HepG2 (cell line): Measurements from ENCODE around the gene PTPMT1. TPM values are rescaled to one million over a fixed set of nuclear protein-coding genes. Genes with fewer than 3 reads are reported as not detected.

ENCODE experiments used
- CEBPG ChIP-seq: IDR thresholded peaks from 2 replicates; pipeline ENCODE4 v1.6.1; 2016
- KIAA2018 ChIP-seq: sonication (generic); formaldehyde crosslinking; IDR thresholded peaks from 2 replicates; pipeline ENCODE4 v1.5.0; 2020; ENCODE audit warnings: mild to moderate bottlenecking, missing genetic modification reagents, borderline replicate concordance
- MAX ChIP-seq: IDR thresholded peaks from 2 replicates; pipeline ENCODE4 v1.6.1; 2012; ENCODE audit warnings: inconsistent platforms
- MIER2 ChIP-seq: IDR thresholded peaks from 2 replicates; pipeline ENCODE4 v1.6.1; 2016; ENCODE audit warnings: missing biosample characterization, missing genetic modification reagents
- NR0B2 ChIP-seq: sonication (generic); formaldehyde crosslinking; IDR thresholded peaks from 2 replicates; pipeline ENCODE4 v1.4.0; 2020; ENCODE audit warnings: mild to moderate bottlenecking, missing genetic modification reagents
- PAXIP1 ChIP-seq: sonication (generic); formaldehyde crosslinking; conservative IDR thresholded peaks from 2 replicates; pipeline ENCODE4 v1.4.0; 2020; ENCODE audit warnings: mild to moderate bottlenecking, missing genetic modification reagents, moderate library complexity
- POLR2A ChIP-seq, 2 experiments: IDR thresholded peaks; 2 replicates each; pipeline ENCODE4 v1.6.1; 2011; ENCODE audit warnings: low read depth in 2 of 2, low read length in 2 of 2, mild to moderate bottlenecking in 1 of 2, moderate library complexity in 1 of 2; ENCODE audit not compliant: insufficient read depth in 1 of 2
- TFDP1 ChIP-seq: IDR thresholded peaks from 2 replicates; pipeline ENCODE4 v1.6.1; 2016; ENCODE audit warnings: missing compliant biosample characterization, missing genetic modification reagents, borderline replicate concordance
- ZFY ChIP-seq: sonication (generic); formaldehyde crosslinking; IDR thresholded peaks from 2 replicates; pipeline ENCODE4 v1.4.0; 2020; ENCODE audit warnings: missing genetic modification reagents
- ZFYVE20 ChIP-seq: sonication (generic); formaldehyde crosslinking; IDR thresholded peaks from 2 replicates; pipeline ENCODE4 v1.8.0; 2023; ENCODE audit warnings: low read depth, mild to moderate bottlenecking, moderate library complexity, missing genetic modification reagents, borderline replicate concordance
- ZMYM3 ChIP-seq: sonication (generic); formaldehyde crosslinking; IDR thresholded peaks from 2 replicates; pipeline ENCODE4 v1.5.1; 2020; ENCODE audit warnings: mild to moderate bottlenecking, missing genetic modification reagents
- polyA plus RNA-seq, 8 experiments: library from polyadenylated mRNA; depleted of rRNA in 3 of 8; stranded (reverse) in 7 of 8; unstranded in 1 of 8; fragments of >200 nt; fragmentation: Illumina TruSeq in 4 of 8; extraction: Trizol in 4 of 8; gene quantifications; 2 replicates each; pipeline versions ENCODE4 v1.2.1 to v1.2.3, GENCODE V29; 2011 to 2016; ENCODE audit warnings: low read depth in 4 of 8, missing spikeins in 1 of 8, mixed read lengths in 1 of 8; ENCODE audit not compliant: insufficient read depth in 1 of 8
- total RNA-seq, 5 experiments: library from RNA; depleted of rRNA; stranded (reverse); fragments of >200 nt; fragmentation: Illumina TruSeq; extraction: Trizol; gene quantifications; 2 replicates each; pipeline ENCODE4 v1.2.3, GENCODE V29; 2016; ENCODE audit warnings: low read depth in 1 of 5

The PTPMT1 gene
- total and polyA plus RNA-seq, 2 of the 13 experiments (the other 11 are each of a cell fraction or from before 2014, with no cell fraction given), result 55.6 to 129 TPM

- TF ChIP-seq KIAA2018, result peak; percentile 95; the same call in 1 of the 2 replicates
- TF ChIP-seq POLR2A (IDR thresholded peaks at IDR 0.05; ENCODE audit: insufficient read depth in 1 of 2, low read depth in 2 of 2, low read length in 2 of 2), result peak; percentile 56 to 86; a peak in 3 of 4 replicates
- TF ChIP-seq ZFYVE20 (CRISPR knock-in tag), result no peak
- peak; percentile 67; the same call in 1 of the 2 replicates for TF ChIP-seq ZMYM3 (CRISPR knock-in tag)
- TF ChIP-seq CEBPG (CRISPR knock-in tag), result peak; percentile 60
- TF ChIP-seq ZFY (CRISPR knock-in tag), result peak; percentile 90
- TF ChIP-seq TFDP1 (CRISPR knock-in tag), result peak; percentile 81; the same call in 1 of the 2 replicates
- peak; percentile 91 for TF ChIP-seq MIER2 (CRISPR knock-in tag)
- peak; percentile 96 for TF ChIP-seq MAX
- TF ChIP-seq PAXIP1 (CRISPR knock-in tag), result peak; percentile 66
- TF ChIP-seq NR0B2, result peak; percentile 47; the same call in 1 of the 2 replicates
Observed at GRCh38 chr11:47578524-47579494, 13.4 kb downstream of the PTPMT1 start, which contains the start of the genes KBTBD4 and NDUFS3 (continued).
